CD4-positive, alpha-beta T cell treated with Interferon gamma for 1 hour (primary cell): ENCODE data around the gene BDP1.
A peak's percentile ranks its signal among the peaks of the same experiment; 100 is the strongest.
"Not testable (repeated sequence)": the region's sequence is repeated elsewhere in the genome, so short reads cannot be mapped to it uniquely, and the experiment has no call there.

Experiments
- DNase-seq: peaks from one replicate; pipeline ENCODE4 v3.0.0-alpha.2; 2020

BDP1 gene

GRCh38 chr5:71455427-71456361 is at the start of gene BDP1:
BDP1 (plus strand) TSS chr5:71455651; CDS start chr5:71455878, 227 bp downstream.
- DNase-seq, result peak; percentile 95

- not testable (repeated sequence) for DNase-seq
These were observed 45.4 kb upstream of the BDP1 start for GRCh38 chr5:71410088-71410487.

- not testable (repeated sequence) for DNase-seq
These were observed 39.8 kb upstream of the BDP1 start for GRCh38 chr5:71415626-71416025.

- not testable (repeated sequence) for DNase-seq
These were observed 37.4 kb upstream of the BDP1 start for GRCh38 chr5:71418026-71418425.

- DNase-seq, result not testable (repeated sequence)
These were observed 34.2 kb upstream of the BDP1 start for GRCh38 chr5:71421278-71421677.

GRCh38 chr5:71423896-71424295 is 31.6 kb upstream of the BDP1 start:
- not testable (repeated sequence) for DNase-seq

GRCh38 chr5:71426686-71427474 is 28.6 kb upstream of the BDP1 start:
- not testable (repeated sequence) for DNase-seq

- not testable (repeated sequence) for DNase-seq
These were observed 23.0 kb upstream of the BDP1 start for GRCh38 chr5:71432410-71432809.

- DNase-seq, result not testable (repeated sequence)
These were observed 20.6 kb upstream of the BDP1 start for GRCh38 chr5:71434825-71435224.

GRCh38 chr5:71441564-71441963 is 13.9 kb upstream of the BDP1 start:
- not testable (repeated sequence) for DNase-seq

GRCh38 chr5:71443891-71444290 is 11.6 kb upstream of the BDP1 start:
- not testable (repeated sequence) for DNase-seq

GRCh38 chr5:71445015-71445414 is 10.4 kb upstream of the BDP1 start:
- DNase-seq, result not testable (repeated sequence)

GRCh38 chr5:71445523-71446152 is 9.8 kb upstream of the BDP1 start:
- not testable (repeated sequence) for DNase-seq

GRCh38 chr5:71446540-71447216 is 8.8 kb upstream of the BDP1 start:
- DNase-seq, result not testable (repeated sequence)

- DNase-seq, result peak; percentile 49
These were observed 8.1 kb upstream of the BDP1 start for GRCh38 chr5:71447218-71447808.

- no peak for DNase-seq
These were observed 2.6 kb upstream of the BDP1 start for GRCh38 chr5:71452876-71453275.

GRCh38 chr5:71454913-71455312 is 538 bp upstream of the BDP1 start:
- no peak for DNase-seq

- no peak for DNase-seq
These were observed 902 bp downstream of the BDP1 start for GRCh38 chr5:71456362-71456743.

GRCh38 chr5:71457106-71457505 is 1.7 kb downstream of the BDP1 start:
- DNase-seq, result no peak

- DNase-seq, result no peak
These were observed 5.2 kb downstream of the BDP1 start for GRCh38 chr5:71460693-71461092.

GRCh38 chr5:71461360-71461759 is 5.9 kb downstream of the BDP1 start:
- no peak for DNase-seq

GRCh38 chr5:71471193-71471592 is 15.7 kb downstream of the BDP1 start:
- no peak for DNase-seq
